Tibial nerve (tissue), 4 donors: Measurements from ENCODE around the gene KCNH1. TPM values are rescaled to one million over a fixed set of nuclear protein-coding genes. Genes with fewer than 3 reads are reported as not detected.

Experiments
- DNase-seq, 2 donors: peaks; one replicate each; pipeline ENCODE4 v3.0.0-alpha.2; 2019; ENCODE audit warnings: low spot score in 2 of 2
- H3K27ac ChIP-seq, 4 donors: fragments of 200-600 bp; sonication (generic) in 3 of 4; one replicate each; pipeline ENCODE4 v1.5.1; 2017 to 2019; ENCODE audit warnings: mild to moderate bottlenecking in 1 of 4
- H3K27me3 ChIP-seq, 2 donors: fragments of 200-600 bp; sonication (generic) in 1 of 2; one replicate each; pipeline versions ENCODE4 v1.5.1 to v1.6.0; 2017 to 2019
- H3K36me3 ChIP-seq, 3 donors: fragments of 200-600 bp; sonication (generic); one replicate each; pipeline ENCODE4 v1.5.1; 2018 to 2019
- H3K4me1 ChIP-seq, 4 donors: fragments of 200-600 bp; sonication (generic) in 3 of 4; one replicate each; pipeline ENCODE4 v1.5.1; 2017 to 2019
- H3K4me3 ChIP-seq, 4 donors: fragments of 200-600 bp; sonication (generic) in 3 of 4; one replicate each; pipeline ENCODE4 v1.5.1; 2017 to 2019; ENCODE audit warnings: mild to moderate bottlenecking in 1 of 4, moderate library complexity in 1 of 4
- H3K9me3 ChIP-seq, 4 donors: fragments of 200-600 bp; sonication (generic) in 3 of 4; one replicate each; pipeline ENCODE4 v1.5.1; 2017 to 2019
- EP300 ChIP-seq, 2 donors: sonication (generic); formaldehyde crosslinking; IDR thresholded peaks; one replicate each; pipeline ENCODE4 v1.6.1; 2017; ENCODE audit warnings: antibody characterized with exemption in 2 of 2, mild to moderate bottlenecking in 1 of 2
- POLR2A ChIP-seq, 2 donors: fragments of 450-650 bp; IDR thresholded peaks; one replicate each; pipeline ENCODE4 v1.6.1; 2017; ENCODE audit warnings: antibody characterized with exemption in 2 of 2, mild to moderate bottlenecking in 2 of 2, moderate library complexity in 2 of 2
- WGBS, 2 donors: methylation state at CpG; one replicate each; pipeline ENCODE4 v1.1.5; 2018; 5-methylcytosine and 5-hydroxymethylcytosine counted together
- total RNA-seq, 4 donors: library from RNA; depleted of rRNA; stranded (reverse); fragments of >200 nt; gene quantifications; one replicate each; pipeline ENCODE4 v1.1.0, GENCODE V29; 2016
- TF ChIP-seq, protein P1 (sequence below), 5 experiments: fragments of 200-600 bp in 3 of 5; fragments of 450-650 bp in 2 of 5; sonication (generic) in 3 of 5; IDR thresholded peaks; one replicate each; pipeline ENCODE4 v1.5.1; 2016 to 2019; ENCODE audit warnings: antibody characterized with exemption in 5 of 5, mild to moderate bottlenecking in 3 of 5, moderate library complexity in 2 of 5

The KCNH1 gene
- total RNA-seq, 4 donors from 2014 or later: 1.9 to 10.0 (median 3.6) TPM

GRCh38 chr1:210949489-210949888 lies 184.5 kb downstream of the KCNH1 start:
- DNase-seq: no peak
- H3K4me1 ChIP-seq: no peaks in the 10 kb centered on the region
- TF ChIP-seq EP300 (IDR thresholded peaks at IDR 0.05) (no peak), POLR2A (IDR thresholded peaks at IDR 0.05) (no peak)
- TF ChIP-seq, protein P1, sequence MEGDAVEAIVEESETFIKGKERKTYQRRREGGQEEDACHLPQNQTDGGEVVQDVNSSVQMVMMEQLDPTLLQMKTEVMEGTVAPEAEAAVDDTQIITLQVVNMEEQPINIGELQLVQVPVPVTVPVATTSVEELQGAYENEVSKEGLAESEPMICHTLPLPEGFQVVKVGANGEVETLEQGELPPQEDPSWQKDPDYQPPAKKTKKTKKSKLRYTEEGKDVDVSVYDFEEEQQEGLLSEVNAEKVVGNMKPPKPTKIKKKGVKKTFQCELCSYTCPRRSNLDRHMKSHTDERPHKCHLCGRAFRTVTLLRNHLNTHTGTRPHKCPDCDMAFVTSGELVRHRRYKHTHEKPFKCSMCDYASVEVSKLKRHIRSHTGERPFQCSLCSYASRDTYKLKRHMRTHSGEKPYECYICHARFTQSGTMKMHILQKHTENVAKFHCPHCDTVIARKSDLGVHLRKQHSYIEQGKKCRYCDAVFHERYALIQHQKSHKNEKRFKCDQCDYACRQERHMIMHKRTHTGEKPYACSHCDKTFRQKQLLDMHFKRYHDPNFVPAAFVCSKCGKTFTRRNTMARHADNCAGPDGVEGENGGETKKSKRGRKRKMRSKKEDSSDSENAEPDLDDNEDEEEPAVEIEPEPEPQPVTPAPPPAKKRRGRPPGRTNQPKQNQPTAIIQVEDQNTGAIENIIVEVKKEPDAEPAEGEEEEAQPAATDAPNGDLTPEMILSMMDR (IDR thresholded peaks at IDR 0.05): no peak
- peaks cover 0 to 4% (median 0%) of the 10 kb centered on the region in 4 donors for H3K9me3 ChIP-seq
- H3K4me3 ChIP-seq: no peak overlapping the region
- no peaks in the 10 kb centered on the region for H3K36me3 ChIP-seq
- 75 to 78% methylated on average over 7 of the region's 7 CpGs for WGBS, 2 donors
- H3K27ac ChIP-seq: no peak overlapping the region
- no peaks in the 10 kb centered on the region for H3K27me3 ChIP-seq

- TF ChIP-seq POLR2A (IDR thresholded peaks at IDR 0.05) (no peak), EP300 (IDR thresholded peaks at IDR 0.05) (no peak)
- TF ChIP-seq, protein P1 (IDR thresholded peaks at IDR 0.05): no peak
- no peak overlapping the region for H3K27ac ChIP-seq
- no peaks in the 10 kb centered on the region for H3K27me3 ChIP-seq
- no peaks in the 10 kb centered on the region for H3K36me3 ChIP-seq
- 66 to 72% methylated on average over 2 of the region's 2 CpGs for WGBS, 2 donors
- H3K9me3 ChIP-seq: peaks cover 0 to 4% (median 0%) of the 10 kb centered on the region in 4 donors
- H3K4me1 ChIP-seq: no peaks in the 10 kb centered on the region
- H3K4me3 ChIP-seq: no peak overlapping the region
- no peak for DNase-seq
Measured at GRCh38 chr1:210949039-210949438, 184.9 kb downstream of the KCNH1 start.

DNA sequence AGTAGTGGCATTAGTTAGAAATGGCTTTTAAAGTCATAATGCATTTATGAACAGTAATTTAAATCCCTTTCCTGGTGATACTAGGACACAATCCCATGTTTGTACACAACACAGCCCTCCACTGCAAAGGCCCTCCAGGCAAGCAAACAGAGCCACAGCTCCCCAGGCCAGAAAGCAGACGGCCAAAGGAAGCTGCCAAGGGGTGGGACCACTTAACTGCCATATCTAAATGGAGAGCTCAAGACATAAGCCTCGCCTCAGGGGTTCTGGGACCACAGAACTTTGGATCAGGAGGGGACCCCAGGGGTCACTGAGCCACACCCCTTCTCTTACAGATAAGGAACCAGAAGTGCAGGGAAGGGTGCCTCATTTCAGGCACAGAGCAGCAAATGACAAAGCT lies 189.7 kb downstream of the KCNH1 start:
- Histone ChIP-seq H3K27ac (no peak overlapping the region), H3K36me3 (no peaks in the 10 kb centered on the region), H3K27me3 (no peaks in the 10 kb centered on the region), H3K9me3 (no peaks in the 10 kb centered on the region), H3K4me1 (no peaks in the 10 kb centered on the region), H3K4me3 (no peak overlapping the region)
- DNase-seq: no peak
- WGBS, 2 donors: 25 to 29% methylated on average over 2 of the region's 2 CpGs
- TF ChIP-seq, protein P1 (IDR thresholded peaks at IDR 0.05): no peak
- no peak for TF ChIP-seq EP300 (IDR thresholded peaks at IDR 0.05)
- TF ChIP-seq POLR2A (IDR thresholded peaks at IDR 0.05): no peak

DNA sequence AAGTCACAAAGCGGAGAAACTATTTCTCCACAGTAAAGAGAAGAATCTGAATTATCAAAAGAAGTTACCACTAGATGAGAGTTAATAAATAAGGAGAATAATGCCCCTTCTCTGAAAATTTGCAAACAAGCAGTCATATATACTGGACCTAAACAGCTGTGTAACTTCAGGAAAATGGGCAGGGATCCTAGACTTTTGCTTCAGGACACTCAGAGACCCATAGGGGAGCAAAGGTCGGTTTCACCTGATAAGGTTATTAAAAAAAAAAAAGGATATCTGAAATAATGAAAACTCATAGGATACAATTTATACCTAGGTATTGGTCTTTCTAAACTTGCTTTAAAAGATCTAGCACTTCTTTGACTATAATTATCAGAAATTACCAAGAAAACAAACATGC lies 191.4 kb downstream of the KCNH1 start:
- Histone ChIP-seq H3K27ac (no peak overlapping the region), H3K4me1 (no peaks in the 10 kb centered on the region), H3K9me3 (no peaks in the 10 kb centered on the region), H3K27me3 (no peaks in the 10 kb centered on the region), H3K4me3 (no peak overlapping the region), H3K36me3 (no peaks in the 10 kb centered on the region)
- TF ChIP-seq, protein P1 (IDR thresholded peaks at IDR 0.05): no peak
- TF ChIP-seq EP300 (IDR thresholded peaks at IDR 0.05): no peak
- no peak for TF ChIP-seq POLR2A (IDR thresholded peaks at IDR 0.05)
- WGBS, 2 donors: 83 to 91% methylated on average over 2 of the region's 2 CpGs
- no peak for DNase-seq

DNA sequence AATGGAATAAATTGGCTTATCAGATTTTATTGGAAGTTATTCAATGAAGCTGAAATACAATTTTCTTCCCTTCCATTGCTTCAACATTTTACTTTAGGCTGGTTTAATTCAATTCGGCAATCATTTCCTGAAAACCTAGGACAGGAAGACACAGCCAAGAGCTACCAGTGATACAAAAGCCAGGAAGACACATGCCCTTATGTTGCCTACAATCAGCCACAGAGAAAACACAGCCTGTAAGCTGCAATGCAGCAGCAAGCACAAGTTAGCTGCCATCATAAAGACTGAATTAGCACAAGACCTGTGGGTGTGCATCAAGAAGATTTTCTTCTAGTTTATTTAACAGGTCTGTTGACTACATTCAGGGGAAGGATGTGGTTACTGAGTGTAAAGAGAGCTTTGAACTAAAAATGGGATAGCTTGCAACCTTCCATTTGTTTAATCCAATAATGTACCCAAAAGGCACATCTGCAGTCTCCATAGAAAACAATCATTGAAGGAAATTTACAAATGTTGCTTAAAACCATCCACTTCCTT lies 193.8 kb downstream of the KCNH1 start:
- TF ChIP-seq, protein P1 (IDR thresholded peaks at IDR 0.05): no peak
- H3K4me3 ChIP-seq: no peak overlapping the region
- WGBS, 2 donors: 76 to 83% methylated on average over 1 of the region's 1 CpG
- H3K27me3 ChIP-seq: no peaks in the 10 kb centered on the region
- H3K27ac ChIP-seq: no peak overlapping the region
- no peaks in the 10 kb centered on the region for H3K4me1 ChIP-seq
- no peaks in the 10 kb centered on the region for H3K36me3 ChIP-seq
- no peaks in the 10 kb centered on the region for H3K9me3 ChIP-seq
- DNase-seq: no peak
